Activated CD8-positive, alpha-beta T cell treated with anti-CD3 and anti-CD28 coated beads, Interleukin-2, amount 10 ng/mL, durations not matched to agents 7 days and 5 days (primary cell): ENCODE measurements around the gene EHD1. TPM values are rescaled to one million over a fixed set of nuclear protein-coding genes. Genes with fewer than 3 reads are reported as not detected.

Experiments
- ATAC-seq: fragments of 150-1000 bp; cut with Tn5 transposase; one replicate; pipeline ENCODE4 v1.10.0; 2021; ENCODE audit warnings: moderate library complexity
- CTCF ChIA-PET: fragments of 350-600 bp; sonication (Branson Sonifier 250); formaldehyde crosslinking; loops from one replicate; lab custom pipeline; 2021; ENCODE audit warnings: antibody characterized with exemption; lab: Charles Lee
- POLR2A ChIA-PET: fragments of 350-600 bp; sonication (Branson Sonifier 250); formaldehyde crosslinking; loops from one replicate; lab custom pipeline; 2021; ENCODE audit warnings: antibody characterized with exemption; lab: Charles Lee
- DNase-seq: peaks from one replicate; pipeline ENCODE4 v3.0.0-alpha.2; 2020
- H3K27ac Mint-ChIP-seq: one replicate; pipeline ENCODE4 v1.8.0; 2021; ENCODE audit warnings: mild to moderate bottlenecking, mixed read lengths
- H3K27me3 Mint-ChIP-seq: one replicate; pipeline ENCODE4 v1.8.0; 2021; ENCODE audit warnings: low read depth, mixed read lengths
- H3K36me3 Mint-ChIP-seq: one replicate; pipeline ENCODE4 v1.8.0; 2021; ENCODE audit warnings: low read depth, mixed read lengths
- H3K4me1 Mint-ChIP-seq: one replicate; pipeline ENCODE4 v1.8.0; 2021; ENCODE audit warnings: low read depth, mixed read lengths
- H3K4me3 Mint-ChIP-seq: one replicate; pipeline ENCODE4 v1.8.0; 2021; ENCODE audit warnings: mild to moderate bottlenecking, mixed read lengths
- H3K9me3 Mint-ChIP-seq: one replicate; pipeline ENCODE4 v1.8.0; 2022; ENCODE audit warnings: mixed read lengths; ENCODE audit not compliant: insufficient read depth
- total RNA-seq, 2 experiments: library from RNA; stranded (reverse); gene quantifications; one replicate each; pipeline ENCODE4 v1.2.3, GENCODE V29; 2021

Gene EHD1
- total RNA-seq, 2 experiments from 2014 or later, result 145 to 150 TPM

GRCh38 chr11:64864473-64865285, 13.7 kb downstream of the EHD1 start:
- peak; percentile 57 for DNase-seq
- Mint-ChIP-seq H3K36me3 (peaks cover 48% of the 10 kb centered on the region), H3K27me3 (no peaks in the 10 kb centered on the region), H3K4me1 (peaks cover 94% of the 10 kb centered on the region), H3K9me3 (no peaks in the 10 kb centered on the region), H3K4me3 (peak overlapping the region; percentile 63), H3K27ac (peak overlapping the region; percentile 94)
- POLR2A ChIA-PET, result interaction anchor here (0.6 to 27.1 kb wide), 3 partner anchors 14 to 172 kb away, joined by 3 to 469 read pairs (median 109); partner anchors contain the start of gene EHD1
- ATAC-seq, result peak; percentile 5
- CTCF ChIA-PET, result interaction anchor here (0.8 to 16.5 kb wide), 5 partner anchors 13 to 29 kb away, joined by 3 to 323 read pairs (median 75); partner anchors contain the start of genes CDC42BPG and EHD1

DNA sequence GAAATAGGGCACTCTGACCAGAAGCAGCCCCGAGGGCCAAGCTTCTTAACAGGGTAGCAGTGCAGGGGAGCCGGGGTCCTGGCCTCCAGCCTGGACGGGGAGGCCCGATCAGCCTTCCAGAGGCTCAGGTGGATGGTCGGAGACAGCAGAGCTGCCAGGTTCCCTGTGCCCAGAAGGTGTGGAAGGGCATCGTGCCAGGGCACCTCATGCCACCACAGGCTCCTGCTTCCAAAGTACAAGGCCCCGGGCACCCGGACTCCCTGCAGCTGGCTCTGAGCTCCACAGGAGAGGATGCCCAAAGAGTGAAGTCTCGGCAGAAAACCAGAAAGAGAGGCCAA, 14.3 kb downstream of the EHD1 start:
- DNase-seq, result no peak
- ATAC-seq, result no peak
- Mint-ChIP-seq H3K4me3 (peak overlapping the region; percentile 63), H3K27me3 (no peaks in the 10 kb centered on the region), H3K27ac (peak overlapping the region; percentile 94), H3K9me3 (no peaks in the 10 kb centered on the region), H3K36me3 (peaks cover 46% of the 10 kb centered on the region), H3K4me1 (peaks cover 94% of the 10 kb centered on the region)
- POLR2A ChIA-PET, result interaction anchor here (0.6 to 27.1 kb wide), 3 partner anchors 13 to 173 kb away, joined by 3 to 469 read pairs (median 109); partner anchors contain the start of gene EHD1
- CTCF ChIA-PET, result interaction anchor here (0.9 to 16.5 kb wide), 4 partner anchors 14 to 26 kb away, joined by 3 to 323 read pairs (median 143); partner anchors contain the start of genes CDC42BPG and EHD1

- POLR2A ChIA-PET, result interaction anchor here (0.7 to 27.1 kb wide), 4 partner anchors 13 to 233 kb away, joined by 3 to 469 read pairs (median 56); partner anchors contain the start of gene EHD1
- Mint-ChIP-seq H3K27me3 (no peaks in the 10 kb centered on the region), H3K9me3 (no peaks in the 10 kb centered on the region), H3K4me3 (peak overlapping the region; percentile 63), H3K4me1 (peaks cover 94% of the 10 kb centered on the region), H3K27ac (peak overlapping the region; percentile 94), H3K36me3 (peaks cover 48% of the 10 kb centered on the region)
- CTCF ChIA-PET, result interaction anchor here (7.3 to 16.5 kb wide), 3 partner anchors 13 to 26 kb away, joined by 75 to 323 read pairs (median 211); partner anchors contain the start of genes CDC42BPG and EHD1
- ATAC-seq (no peak), DNase-seq (no peak)
Observed at GRCh38 chr11:64863391-64864060, 14.9 kb downstream of the EHD1 start.

DNA sequence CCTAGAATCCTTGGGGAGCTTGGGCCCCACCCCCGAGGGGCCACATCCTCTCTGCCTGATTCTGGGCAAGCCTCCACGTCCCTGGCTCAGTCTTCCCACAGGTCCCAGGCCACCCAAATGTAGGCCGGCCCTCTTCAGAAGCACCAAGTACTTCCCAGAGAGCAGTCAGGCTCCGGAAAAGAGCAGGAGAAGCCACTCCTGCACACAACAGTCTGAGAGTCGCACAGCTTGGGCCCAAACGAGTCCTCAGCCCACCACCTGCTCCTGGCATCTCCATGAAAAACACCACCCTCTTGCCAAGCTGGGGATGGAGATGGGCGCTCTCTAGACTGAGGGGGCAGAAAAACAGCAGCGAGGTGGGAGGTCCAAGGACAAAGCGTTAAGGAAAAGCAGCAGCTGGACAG, 15.4 kb downstream of the EHD1 start:
- Mint-ChIP-seq H3K27me3 (no peaks in the 10 kb centered on the region), H3K4me3 (peak overlapping the region; percentile 63), H3K9me3 (no peaks in the 10 kb centered on the region), H3K27ac (peak overlapping the region; percentile 94), H3K4me1 (peaks cover 92% of the 10 kb centered on the region), H3K36me3 (peaks cover 46% of the 10 kb centered on the region)
- no peak for DNase-seq
- no peak for ATAC-seq
- ChIA-PET CTCF (interaction anchor here (1.3 to 20.9 kb wide), 4 partner anchors 13 to 152 kb away, joined by 3 to 491 read pairs (median 267); partner anchors contain the start of genes ARL2, CDC42BPG and EHD1), POLR2A (interaction anchor here (0.7 to 27.1 kb wide), 4 partner anchors 12 to 234 kb away, joined by 3 to 469 read pairs (median 56); partner anchors contain the start of gene EHD1)

DNA sequence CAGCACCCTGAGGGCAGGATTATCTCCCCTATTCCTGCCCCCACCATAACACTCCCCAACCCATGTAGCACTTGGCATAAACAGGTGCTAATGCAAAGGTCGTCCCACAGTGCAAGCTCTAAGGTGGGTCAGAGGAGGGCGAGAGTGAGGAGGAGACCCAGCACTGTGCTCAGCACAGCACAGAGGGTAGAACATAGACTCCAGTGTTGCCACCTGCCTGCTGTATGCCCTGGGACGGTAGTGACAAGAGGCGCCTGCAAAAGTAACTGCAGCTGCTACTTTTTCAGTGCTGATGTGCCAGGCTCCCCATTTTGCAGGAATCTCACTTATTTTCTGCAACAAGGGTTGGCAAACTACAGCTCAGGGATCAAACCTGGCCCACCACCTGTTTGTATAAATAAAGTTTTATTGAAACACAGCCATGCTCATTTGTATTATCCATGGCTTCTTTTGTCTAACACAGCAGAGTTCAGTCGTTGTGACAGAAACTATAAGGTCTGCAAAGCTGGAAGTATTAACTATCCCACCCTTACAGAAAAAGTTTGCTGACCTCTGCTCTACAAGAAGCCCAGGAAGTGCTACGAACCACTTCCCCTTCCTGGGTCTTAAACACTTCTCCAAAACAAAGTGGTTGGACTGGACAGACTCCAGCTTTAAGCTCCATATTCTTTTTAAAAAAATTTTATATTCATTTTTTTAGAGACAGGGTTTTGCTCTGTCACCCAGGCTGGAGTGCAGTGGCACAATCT, 17.0 kb downstream of the EHD1 start:
- POLR2A ChIA-PET, result interaction anchor here (0.8 to 27.1 kb wide), 6 partner anchors 8 to 562 kb away, joined by 3 to 469 read pairs (median 18); partner anchors contain the start of genes EHD1, FAU and MRPL49
- Mint-ChIP-seq H3K36me3 (peaks cover 48% of the 10 kb centered on the region), H3K9me3 (no peaks in the 10 kb centered on the region), H3K4me1 (peaks cover 92% of the 10 kb centered on the region), H3K27ac (peak overlapping the region; percentile 99), H3K27me3 (no peaks in the 10 kb centered on the region), H3K4me3 (peak overlapping the region; percentile 78)
- ATAC-seq (no peak), DNase-seq (no peak)
- CTCF ChIA-PET, result interaction anchor here (0.7 to 20.9 kb wide), 7 partner anchors 8 to 261 kb away, joined by 3 to 491 read pairs (median 16); partner anchors contain the start of genes CDC42BPG, EHD1, FAU and MRPL49

GRCh38 chr11:64859542-64860414, 18.6 kb downstream of the EHD1 start:
- peaks cover 55% of the 10 kb centered on the region for H3K36me3 Mint-ChIP-seq
- peak overlapping the region; percentile 78 for H3K4me3 Mint-ChIP-seq
- ATAC-seq (peak; percentile 76), DNase-seq (peak; percentile 85)
- CTCF ChIA-PET, result interaction anchor here (0.6 to 20.9 kb wide), 7 partner anchors 9 to 257 kb away, joined by 3 to 491 read pairs (median 34); partner anchors contain the start of genes ARL2, CDC42BPG, EHD1 and ZNHIT2
- peak overlapping the region; percentile 99 for H3K27ac Mint-ChIP-seq
- no peaks in the 10 kb centered on the region for H3K27me3 Mint-ChIP-seq
- H3K4me1 Mint-ChIP-seq, result peaks cover 92% of the 10 kb centered on the region
- POLR2A ChIA-PET, result interaction anchor here (0.5 to 27.1 kb wide), 17 partner anchors 9 to 1288 kb away, joined by 3 to 469 read pairs (median 3); partner anchors contain the start of genes EHD1, FAU, MRPL49 and NEAT1
- no peaks in the 10 kb centered on the region for H3K9me3 Mint-ChIP-seq

DNA sequence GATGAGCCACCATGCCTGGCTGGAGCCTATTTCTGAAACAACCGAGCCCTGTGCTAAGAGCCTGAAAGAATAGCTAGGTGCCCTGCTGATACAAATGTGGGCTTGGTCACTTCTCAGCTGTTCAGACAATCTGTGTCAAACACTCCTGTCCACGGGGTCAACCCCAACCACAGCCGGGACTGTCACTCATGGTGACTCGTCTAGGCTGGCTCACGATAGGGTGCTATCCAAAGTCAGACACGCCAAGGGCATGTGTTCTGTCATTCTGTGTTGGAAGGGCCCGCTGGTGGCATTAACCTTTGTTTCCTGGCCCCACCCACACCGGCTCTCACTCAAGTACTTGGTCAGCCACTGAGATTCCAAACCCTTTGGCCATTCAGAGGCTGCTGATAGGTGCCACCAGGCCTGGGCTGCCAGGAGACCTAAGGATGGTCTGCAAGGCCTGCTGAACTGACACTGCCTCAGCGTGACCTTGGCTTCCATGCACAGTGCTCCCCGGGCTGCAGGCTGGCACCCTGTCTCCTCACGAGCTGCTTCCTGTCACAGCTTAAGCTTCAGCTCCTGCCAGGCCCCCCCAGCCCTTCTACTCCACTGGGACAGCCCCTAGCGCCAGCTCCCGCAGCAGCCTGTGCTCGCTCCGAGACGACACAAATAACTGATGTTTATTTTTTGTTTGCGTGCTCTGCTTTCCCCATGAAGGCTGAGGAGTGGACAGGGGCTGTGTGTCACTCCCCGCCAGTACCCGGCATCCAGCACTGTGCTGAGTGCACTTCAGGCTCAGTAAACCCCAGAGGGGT, 19.8 kb downstream of the EHD1 start:
- H3K36me3 Mint-ChIP-seq, result peaks cover 65% of the 10 kb centered on the region
- CTCF ChIA-PET, result interaction anchor here (0.6 to 20.9 kb wide), 7 partner anchors 8 to 258 kb away, joined by 3 to 491 read pairs (median 34); partner anchors contain the start of genes ARL2, CDC42BPG, EHD1 and ZNHIT2

DNA sequence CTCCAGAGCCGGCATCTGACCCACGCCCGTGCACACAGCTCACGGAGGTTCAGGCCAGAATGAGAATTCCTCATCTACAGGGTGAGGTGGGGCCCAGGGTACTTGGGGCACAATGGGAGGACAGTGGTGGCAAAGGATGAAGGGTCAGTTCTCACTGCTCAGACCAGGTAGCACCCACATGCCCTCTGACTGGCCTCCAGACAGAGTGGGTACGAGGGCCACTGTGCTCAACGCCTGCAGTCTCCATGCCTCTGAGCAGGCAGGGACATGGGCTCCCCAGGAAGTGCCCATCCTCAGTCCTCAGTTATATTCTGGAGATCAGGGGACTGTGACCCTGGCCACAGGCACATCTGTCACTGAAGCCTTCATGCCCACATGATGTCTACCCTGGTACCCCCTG, 20.9 kb downstream of the EHD1 start:
- Mint-ChIP-seq H3K4me1 (peaks cover 92% of the 10 kb centered on the region), H3K4me3 (no peak overlapping the region), H3K27ac (peak overlapping the region; percentile 78), H3K9me3 (no peaks in the 10 kb centered on the region), H3K27me3 (no peaks in the 10 kb centered on the region), H3K36me3 (peaks cover 74% of the 10 kb centered on the region)
- ATAC-seq (no peak), DNase-seq (no peak)
- ChIA-PET CTCF (interaction anchor here (2.7 to 20.9 kb wide), 6 partner anchors 5 to 37 kb away, joined by 34 to 491 read pairs (median 314); partner anchors contain the start of genes CDC42BPG and EHD1), POLR2A (interaction anchor here (9.0 to 27.1 kb wide), 2 partner anchors 7 to 21 kb away, joined by 109 to 469 read pairs; partner anchors contain the start of gene EHD1)

More for the DNA sequence above, 19.8 kb downstream of the EHD1 start:
- peak; percentile 77 for DNase-seq
- peaks cover 92% of the 10 kb centered on the region for H3K4me1 Mint-ChIP-seq
- H3K9me3 Mint-ChIP-seq, result no peaks in the 10 kb centered on the region
- no peaks in the 10 kb centered on the region for H3K27me3 Mint-ChIP-seq
- ATAC-seq, result peak; percentile 54
- POLR2A ChIA-PET, result interaction anchor here (1.0 to 27.1 kb wide), 11 partner anchors 8 to 1099 kb away, joined by 3 to 469 read pairs (median 3); partner anchors contain the start of genes EHD1, FAU, MRPL49 and NEAT1
- peak overlapping the region; percentile 99 for H3K27ac Mint-ChIP-seq
- H3K4me3 Mint-ChIP-seq, result peak overlapping the region; percentile 78
